B cell (primary cell): Measurements from ENCODE around the gene MSGN1. TPM values are rescaled to one million over a fixed set of nuclear protein-coding genes. Genes with fewer than 3 reads are reported as not detected.

Experiments
- ATAC-seq: fragments of 200-7000 bp; cut with Tn5 transposase; one replicate; pipeline ENCODE4 v1.10.0; 2021; ENCODE audit warnings: low read depth, mild to moderate bottlenecking, moderate number of reproducible peaks, moderate library complexity
- CTCF ChIA-PET: fragments of 350-600 bp; sonication (Branson Sonifier 250); formaldehyde crosslinking; loops from one replicate; lab custom pipeline; 2021; ENCODE audit warnings: antibody characterized with exemption, inconsistent platforms; lab: Charles Lee
- POLR2A ChIA-PET: fragments of 350-600 bp; sonication (Branson Sonifier 250); formaldehyde crosslinking; loops from one replicate; lab custom pipeline; 2021; ENCODE audit warnings: antibody characterized with exemption; lab: Charles Lee
- DNase-seq: peaks from one replicate; pipeline ENCODE4 v3.0.0; 2013
- H2AFZ ChIP-seq: 2 replicates; pipeline ENCODE4 v1.6.1; 2012; ENCODE audit warnings: mild to moderate bottlenecking, low read depth, low read length; ENCODE audit not compliant: insufficient read depth, poor library complexity, severe bottlenecking
- H3K27ac ChIP-seq, 2 donors: 1 replicate in 1 of 2; 2 replicates in 1 of 2; pipeline ENCODE4 v1.5.1; 2012 to 2013; ENCODE audit warnings: low read length in 2 of 2, mild to moderate bottlenecking in 2 of 2, moderate library complexity in 1 of 2
- H3K27me3 ChIP-seq, 4 experiments: fragments of 200-600 bp in 1 of 4; sonication (generic) in 1 of 4; replicated peaks in 1 of 4; 1 replicate in 2 of 4; 2 replicates in 2 of 4; pipeline versions ENCODE4 v1.6.1 to v1.7.0; 2013 to 2016; ENCODE audit warnings: low read length in 3 of 4, mild to moderate bottlenecking in 2 of 4, mixed read lengths in 1 of 4, moderate library complexity in 1 of 4; ENCODE audit not compliant: insufficient read depth in 4 of 4, control insufficient read depth in 3 of 4; ENCODE audit errors: control extremely low read depth in 1 of 4
- H3K36me3 ChIP-seq, 2 experiments: replicated peaks in 1 of 2; 1 replicate in 1 of 2; 2 replicates in 1 of 2; pipeline versions ENCODE4 v1.6.1 to v1.7.1; 2013; ENCODE audit warnings: low read length in 1 of 2; ENCODE audit not compliant: insufficient read depth in 2 of 2, control insufficient read depth in 1 of 2; ENCODE audit errors: control extremely low read depth in 1 of 2, extremely low read depth in 1 of 2
- H3K4me1 ChIP-seq, 2 donors: fragments of 200-600 bp in 1 of 2; sonication (generic) in 1 of 2; 1 replicate in 1 of 2; 2 replicates in 1 of 2; pipeline versions ENCODE4 v1.5.1 to v1.6.1; 2013 to 2017; ENCODE audit warnings: low read length in 2 of 2; ENCODE audit not compliant: control insufficient read depth in 2 of 2, insufficient read depth in 2 of 2
- H3K4me2 ChIP-seq: replicated peaks from 2 replicates; pipeline ENCODE3; 2012; ENCODE audit warnings: mild to moderate bottlenecking, low read depth, low read length; ENCODE audit not compliant: poor library complexity, severe bottlenecking
- H3K4me3 ChIP-seq, 5 experiments: fragments of 200-600 bp in 1 of 5; sonication (generic) in 1 of 5; 1 replicate in 3 of 5; 2 replicates in 2 of 5; pipeline versions ENCODE4 v1.5.1 to v1.7.0; 2011 to 2016; ENCODE audit warnings: low read length in 4 of 5, mild to moderate bottlenecking in 4 of 5, low read depth in 2 of 5, control low read depth in 1 of 5, moderate library complexity in 1 of 5; ENCODE audit not compliant: insufficient read depth in 1 of 5; ENCODE audit errors: control extremely low read depth in 1 of 5, extremely low read depth in 1 of 5
- H3K79me2 ChIP-seq: fragments of 200-600 bp; sonication (generic); one replicate; pipeline ENCODE4 v1.6.0; 2016; ENCODE audit warnings: low read length; ENCODE audit not compliant: control insufficient read depth, insufficient read depth
- H3K9ac ChIP-seq: fragments of 200-600 bp; sonication (generic); 2 replicates; pipeline ENCODE4 v1.6.1; 2017; ENCODE audit warnings: mild to moderate bottlenecking, low read length, moderate library complexity
- H3K9me3 ChIP-seq, 3 donors: one replicate each; pipeline versions ENCODE4 v1.6.1 to v1.7.1; 2013; ENCODE audit warnings: low read length in 2 of 3; ENCODE audit not compliant: control insufficient read depth in 2 of 3, insufficient read depth in 1 of 3; ENCODE audit errors: control extremely low read depth in 1 of 3
- H4K20me1 ChIP-seq: 2 replicates; pipeline ENCODE4 v1.6.0; 2012; ENCODE audit warnings: mild to moderate bottlenecking, low read length; ENCODE audit not compliant: insufficient read depth, control insufficient read depth, poor library complexity, severe bottlenecking
- H3K27ac Mint-ChIP-seq: one replicate; pipeline ENCODE4 v1.8.0; 2021; ENCODE audit warnings: mixed read lengths
- H3K27me3 Mint-ChIP-seq: one replicate; pipeline ENCODE4 v1.8.0; 2021; ENCODE audit warnings: mixed read lengths
- H3K4me1 Mint-ChIP-seq: one replicate; pipeline ENCODE4 v1.8.0; 2021; ENCODE audit warnings: mixed read lengths
- H3K4me3 Mint-ChIP-seq: one replicate; pipeline ENCODE4 v1.8.0; 2021; ENCODE audit warnings: mixed read lengths
- H3K9me3 Mint-ChIP-seq: one replicate; pipeline ENCODE4 v1.8.0; 2022; ENCODE audit warnings: mixed read lengths; ENCODE audit not compliant: insufficient read depth
- EZH2 ChIP-seq: IDR thresholded peaks from 2 replicates; pipeline ENCODE4 v1.6.1; 2012; ENCODE audit warnings: borderline replicate concordance, low read depth, mild to moderate bottlenecking, moderate library complexity, low read length; ENCODE audit not compliant: insufficient read depth, poor library complexity, severe bottlenecking
- WGBS: methylation state at CpG from one replicate; pipeline ENCODE4 v1.1.5; 2013; ENCODE audit warnings: missing lambda C conversion rate; ENCODE audit not compliant: insufficient coverage; 5-methylcytosine and 5-hydroxymethylcytosine counted together
- intact Hi-C: fragments of 100-400 bp; cut with micrococcal nuclease; formaldehyde crosslinking; loops from one replicate; pipeline ENCODE4 v1.10.0; 2022
- polyA plus RNA-seq: library from polyadenylated mRNA; depleted of rRNA; stranded (reverse); fragments of >200 nt; gene quantifications from 2 replicates; pipeline ENCODE4 v1.2.3, GENCODE V29; 2012
- total RNA-seq, 2 donors: library from RNA; stranded (reverse); fragments of 120-200 nt in 1 of 2; gene quantifications; 1 replicate in 1 of 2; 2 replicates in 1 of 2; pipeline versions ENCODE4 v1.2.3 to v1.2.4, GENCODE V29; 2013 to 2022
- TF ChIP-seq, protein P1 (sequence below): fragments of 200-600 bp; IDR thresholded peaks from one replicate; pipeline ENCODE4 v1.8.0; 2022; ENCODE audit warnings: antibody characterized with exemption, mild to moderate bottlenecking

Gene MSGN1
- total and polyA plus RNA-seq, 2 donors (not counting 1 experiment from before 2014, with no cell fraction given): not detected

DNA sequence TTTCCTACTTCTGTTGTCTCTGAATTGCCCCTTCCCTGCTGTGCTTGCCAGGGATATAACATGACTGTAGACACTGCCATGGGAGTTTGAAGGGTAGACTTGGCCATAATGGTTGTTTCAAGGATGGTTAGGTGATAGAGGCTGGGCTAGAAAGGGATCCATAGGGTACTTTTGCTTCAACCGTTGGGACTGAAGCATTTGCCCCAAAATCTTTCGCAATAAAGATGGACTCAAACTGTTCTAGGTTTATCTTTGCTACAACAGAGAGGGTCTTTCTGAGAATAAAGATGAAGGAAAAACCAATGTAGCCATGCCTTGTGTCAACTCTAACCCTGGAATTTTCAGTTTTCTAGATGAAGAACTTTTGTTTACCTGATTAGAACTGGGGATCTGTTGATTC, 27.2 kb downstream of the MSGN1 start:
- TF ChIP-seq, protein P1, sequence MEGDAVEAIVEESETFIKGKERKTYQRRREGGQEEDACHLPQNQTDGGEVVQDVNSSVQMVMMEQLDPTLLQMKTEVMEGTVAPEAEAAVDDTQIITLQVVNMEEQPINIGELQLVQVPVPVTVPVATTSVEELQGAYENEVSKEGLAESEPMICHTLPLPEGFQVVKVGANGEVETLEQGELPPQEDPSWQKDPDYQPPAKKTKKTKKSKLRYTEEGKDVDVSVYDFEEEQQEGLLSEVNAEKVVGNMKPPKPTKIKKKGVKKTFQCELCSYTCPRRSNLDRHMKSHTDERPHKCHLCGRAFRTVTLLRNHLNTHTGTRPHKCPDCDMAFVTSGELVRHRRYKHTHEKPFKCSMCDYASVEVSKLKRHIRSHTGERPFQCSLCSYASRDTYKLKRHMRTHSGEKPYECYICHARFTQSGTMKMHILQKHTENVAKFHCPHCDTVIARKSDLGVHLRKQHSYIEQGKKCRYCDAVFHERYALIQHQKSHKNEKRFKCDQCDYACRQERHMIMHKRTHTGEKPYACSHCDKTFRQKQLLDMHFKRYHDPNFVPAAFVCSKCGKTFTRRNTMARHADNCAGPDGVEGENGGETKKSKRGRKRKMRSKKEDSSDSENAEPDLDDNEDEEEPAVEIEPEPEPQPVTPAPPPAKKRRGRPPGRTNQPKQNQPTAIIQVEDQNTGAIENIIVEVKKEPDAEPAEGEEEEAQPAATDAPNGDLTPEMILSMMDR: no peak
- no peak for TF ChIP-seq EZH2
- 80% methylated on average over 2 of the region's 2 CpGs for whole genome bisulfite sequencing
- Mint-ChIP-seq H3K27ac (no peak overlapping the region), H3K9me3 (no peaks in the 10 kb centered on the region), H3K4me1 (no peaks in the 10 kb centered on the region), H3K27me3 (no peaks in the 10 kb centered on the region), H3K4me3 (no peak overlapping the region)
- no peak overlapping the region for H3K27ac ChIP-seq
- H3K4me3 ChIP-seq: no peak overlapping the region
- H3K4me2 ChIP-seq: no peak overlapping the region
- no peak overlapping the region for H2AFZ ChIP-seq
- no peaks in the 10 kb centered on the region for H4K20me1 ChIP-seq
- DNase-seq (no peak), ATAC-seq (no peak)
- POLR2A ChIA-PET: no interaction called here
- H3K27me3 ChIP-seq: no peaks in the 10 kb centered on the region
- H3K79me2 ChIP-seq: no peaks in the 10 kb centered on the region
- no peak overlapping the region for H3K9ac ChIP-seq
- no peaks in the 10 kb centered on the region for H3K4me1 ChIP-seq
- intact Hi-C loops: no loop called here
- CTCF ChIA-PET: interaction anchor here (0.7 to 4.8 kb wide), 4 partner anchors 9 to 189 kb away, joined by 4 to 29 read pairs (median 6); no protein-coding TSS in a partner anchor
- H3K36me3 ChIP-seq: no peaks in the 10 kb centered on the region
- H3K9me3 ChIP-seq: no peaks in the 10 kb centered on the region

DNA sequence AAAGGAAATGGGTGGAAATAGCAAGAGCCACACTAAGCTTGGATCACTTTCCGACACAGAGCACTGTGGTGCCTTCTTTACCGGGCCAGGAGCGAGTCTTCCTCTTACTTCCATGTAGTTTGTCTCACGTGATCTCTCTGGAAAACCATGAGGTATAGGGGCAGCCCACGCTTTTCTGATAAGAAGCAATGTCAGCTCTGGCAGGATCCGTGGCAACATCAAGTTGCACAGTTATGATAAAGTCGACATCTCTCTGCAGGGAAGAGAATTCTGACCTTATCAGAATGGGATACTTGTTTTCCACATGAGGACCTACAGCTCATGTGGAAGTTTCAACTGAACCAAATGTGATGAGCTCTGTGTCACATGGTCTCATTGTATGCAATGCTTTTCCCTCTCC, 29.5 kb downstream of the MSGN1 start:
- H3K4me1 Mint-ChIP-seq: no peaks in the 10 kb centered on the region
- no peaks in the 10 kb centered on the region for H4K20me1 ChIP-seq
- H3K9me3 Mint-ChIP-seq: no peaks in the 10 kb centered on the region
- no peaks in the 10 kb centered on the region for H3K36me3 ChIP-seq
- no peak overlapping the region for H3K27ac ChIP-seq
- H3K4me3 ChIP-seq: no peak overlapping the region
- no peak overlapping the region for H3K9ac ChIP-seq
- H3K4me1 ChIP-seq: no peaks in the 10 kb centered on the region
- H3K27me3 Mint-ChIP-seq: no peaks in the 10 kb centered on the region
- H3K9me3 ChIP-seq: no peaks in the 10 kb centered on the region
- H3K4me3 Mint-ChIP-seq: no peak overlapping the region
- H3K79me2 ChIP-seq: no peaks in the 10 kb centered on the region
- no peak overlapping the region for H3K27ac Mint-ChIP-seq
- ChIA-PET POLR2A (no interaction called here), CTCF (interaction anchor here (0.9 to 4.8 kb wide), 6 partner anchors 12 to 332 kb away, joined by 3 to 29 read pairs (median 5); no protein-coding TSS in a partner anchor)
- intact Hi-C loops: no loop called here
- no peak for DNase-seq
- no peak overlapping the region for H2AFZ ChIP-seq
- 92% methylated on average over 7 of the region's 7 CpGs for WGBS
- no peaks in the 10 kb centered on the region for H3K27me3 ChIP-seq
- no peak for ATAC-seq
- TF ChIP-seq, protein P1: no peak
- no peak for TF ChIP-seq EZH2
- no peak overlapping the region for H3K4me2 ChIP-seq
